A673 (cell line): ENCODE results near the gene ACOT11. TPM values are rescaled to one million over a fixed set of nuclear protein-coding genes. Genes with fewer than 3 reads are reported as not detected.
"Not testable (repeated sequence)": the region's sequence is repeated elsewhere in the genome, so short reads cannot be mapped to it uniquely, and the experiment has no call there.

Experiments used
- BruUV-seq: library from RNA; stranded (reverse); fragments of 400-500 nt; replicated peaks from 2 replicates; lab custom pipeline; 2021; lab: Mats Ljungman, UMichigan
- CTCF ChIA-PET: fragments of 300-600 bp; sonication (Branson Sonifier 250); formaldehyde crosslinking; loops from one replicate; lab custom pipeline; 2022; ENCODE audit warnings: antibody characterized with exemption; lab: Charles Lee
- POLR2A ChIA-PET: fragments of 300-600 bp; sonication (Branson Sonifier 250); formaldehyde crosslinking; loops from one replicate; lab custom pipeline; 2022; ENCODE audit warnings: antibody characterized with exemption; ENCODE audit not compliant: low non-redundant PET; lab: Charles Lee
- DNase-seq: peaks from one replicate; pipeline ENCODE4 v3.0.0-alpha.2; 2015; ENCODE audit warnings: low spot score
- H3K27ac ChIP-seq: fragments of 200-600 bp; sonication (generic); 2 replicates; pipeline ENCODE4 v1.5.1; 2016; ENCODE audit warnings: mixed run types, low read depth, mild to moderate bottlenecking, mixed read lengths, antibody characterized with exemption, low read length; ENCODE audit not compliant: poor library complexity, severe bottlenecking
- H3K27me3 ChIP-seq: fragments of 200-600 bp; sonication (generic); replicated peaks from 2 replicates; pipeline ENCODE4 v1.6.1; 2017; ENCODE audit warnings: mixed run types, low read depth, mild to moderate bottlenecking, mixed read lengths, antibody characterized with exemption, low read length; ENCODE audit not compliant: insufficient read depth, poor library complexity
- H3K36me3 ChIP-seq: fragments of 200-600 bp; sonication (generic); 2 replicates; pipeline ENCODE4 v1.6.1; 2016; ENCODE audit warnings: mixed run types, mild to moderate bottlenecking, mixed read lengths, antibody characterized with exemption, low read length; ENCODE audit not compliant: insufficient read depth, poor library complexity, severe bottlenecking
- H3K4me1 ChIP-seq: fragments of 200-600 bp; sonication (generic); 2 replicates; pipeline ENCODE4 v1.6.1; 2017; ENCODE audit warnings: mixed run types, mild to moderate bottlenecking, mixed read lengths, antibody characterized with exemption, low read length; ENCODE audit not compliant: insufficient read depth, poor library complexity, severe bottlenecking
- H3K4me3 ChIP-seq: fragments of 200-600 bp; sonication (generic); 2 replicates; pipeline ENCODE4 v1.5.1; 2016; ENCODE audit warnings: low read depth, mixed run types, mild to moderate bottlenecking, mixed read lengths, low read length; ENCODE audit not compliant: poor library complexity, severe bottlenecking
- H3K9me3 ChIP-seq: fragments of 200-600 bp; sonication (generic); 2 replicates; pipeline ENCODE4 v1.6.1; 2016; ENCODE audit warnings: mixed run types, low read depth, mild to moderate bottlenecking, mixed read lengths, antibody characterized with exemption, low read length; ENCODE audit not compliant: poor library complexity, severe bottlenecking
- EZH2 ChIP-seq: fragments of 200-600 bp; sonication (generic); IDR thresholded peaks from 2 replicates; pipeline ENCODE4 v1.6.1; 2017; ENCODE audit warnings: borderline replicate concordance, low read depth, mild to moderate bottlenecking, mixed read lengths, antibody characterized with exemption, low read length; ENCODE audit not compliant: poor library complexity, severe bottlenecking
- intact Hi-C: fragments of 100-400 bp; cut with micrococcal nuclease; formaldehyde crosslinking; loops from one replicate; pipeline ENCODE4 v1.10.0; 2022; ENCODE audit not compliant: unreplicated experiment
- total RNA-seq: library from RNA; stranded (reverse); gene quantifications from 2 replicates; pipeline ENCODE4 v1.2.3, GENCODE V29; 2021
- TF ChIP-seq, protein P1 (sequence below): fragments of 300-800, 200-600 bp; sonication (generic); conservative IDR thresholded peaks from 2 replicates; pipeline ENCODE4 v1.5.1; 2017; ENCODE audit warnings: low read depth, mild to moderate bottlenecking, antibody characterized with exemption, low read length, moderate library complexity, mixed read lengths

The ACOT11 gene
- total RNA-seq, 1 experiment from 2014 or later = 5.6 TPM

DNA sequence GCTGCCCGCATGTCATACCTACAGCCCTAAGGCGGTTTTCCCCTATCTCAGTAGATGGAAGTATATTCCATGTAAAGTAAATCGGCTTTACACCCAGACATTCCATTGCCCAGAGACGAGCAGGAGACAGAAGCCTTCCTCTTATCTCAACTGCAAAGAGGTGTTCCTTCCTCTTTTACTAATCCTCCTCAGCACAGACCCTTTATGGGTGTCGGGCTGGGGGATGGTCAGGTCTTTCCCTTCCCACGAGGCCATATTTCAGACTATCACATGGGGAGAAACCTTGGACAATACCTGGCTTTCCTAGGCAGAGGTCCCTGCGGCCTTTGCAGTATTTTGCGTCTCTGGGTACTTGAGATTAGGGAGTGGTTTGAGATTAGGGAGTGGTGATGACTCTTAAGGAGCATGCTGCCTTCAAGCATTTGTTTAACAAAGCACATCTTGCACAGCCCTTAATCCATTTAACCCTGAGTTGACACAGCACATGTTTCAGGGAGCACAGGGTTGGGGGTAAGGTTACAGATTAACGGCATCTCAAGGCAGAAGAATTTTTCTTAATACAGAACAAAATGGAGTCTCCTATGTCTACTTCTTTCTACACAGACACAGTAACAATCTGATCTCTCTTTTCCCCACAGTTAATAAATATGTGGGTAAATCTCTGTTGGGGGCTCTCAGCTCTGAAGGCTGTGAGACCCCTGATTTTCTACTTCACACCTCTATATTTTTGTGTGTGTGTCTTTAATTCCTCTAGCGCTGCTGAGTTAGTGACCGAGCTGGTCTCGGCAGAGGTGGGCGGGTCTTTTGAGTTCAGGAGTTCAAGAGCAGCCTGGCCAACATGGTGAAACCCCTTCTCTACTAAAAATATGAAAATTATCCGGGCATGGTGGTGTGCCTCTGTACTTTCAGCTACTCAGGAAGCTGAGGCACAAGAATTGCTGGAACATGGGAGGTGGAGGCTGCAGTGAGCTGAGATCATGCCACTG, 88.7 kb downstream of the ACOT11 start:
- DNase-seq, BruUV-seq, POLR2A ChIA-PET, H3K4me3 ChIP-seq, H3K27ac ChIP-seq, H3K9me3 ChIP-seq, H3K27me3 ChIP-seq, H3K36me3 ChIP-seq, intact Hi-C loops, CTCF ChIA-PET, H3K4me1 ChIP-seq: not testable (repeated sequence)

DNA sequence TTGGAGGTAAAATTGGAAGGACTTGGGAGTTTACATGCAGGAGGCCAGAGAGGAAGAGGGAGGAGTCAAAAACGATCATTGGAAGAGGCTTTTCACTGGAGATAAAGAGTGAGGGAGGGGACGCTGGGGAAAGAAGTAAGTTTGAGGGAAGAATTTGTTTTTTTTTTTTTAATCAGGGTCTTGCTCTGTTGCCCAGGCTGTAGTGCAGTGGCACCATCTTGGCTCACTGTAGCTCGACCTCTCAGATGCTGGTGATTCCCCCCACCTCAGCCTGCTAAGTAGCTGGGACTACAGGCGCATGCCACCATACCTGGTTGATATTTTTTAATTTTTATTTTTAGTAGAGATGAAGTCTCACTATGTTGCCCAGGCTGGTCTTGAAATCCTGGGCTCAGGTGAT, 92.3 kb downstream of the ACOT11 start:
- BruUV-seq = no TSS peak
- POLR2A ChIA-PET = no interaction called here

DNA sequence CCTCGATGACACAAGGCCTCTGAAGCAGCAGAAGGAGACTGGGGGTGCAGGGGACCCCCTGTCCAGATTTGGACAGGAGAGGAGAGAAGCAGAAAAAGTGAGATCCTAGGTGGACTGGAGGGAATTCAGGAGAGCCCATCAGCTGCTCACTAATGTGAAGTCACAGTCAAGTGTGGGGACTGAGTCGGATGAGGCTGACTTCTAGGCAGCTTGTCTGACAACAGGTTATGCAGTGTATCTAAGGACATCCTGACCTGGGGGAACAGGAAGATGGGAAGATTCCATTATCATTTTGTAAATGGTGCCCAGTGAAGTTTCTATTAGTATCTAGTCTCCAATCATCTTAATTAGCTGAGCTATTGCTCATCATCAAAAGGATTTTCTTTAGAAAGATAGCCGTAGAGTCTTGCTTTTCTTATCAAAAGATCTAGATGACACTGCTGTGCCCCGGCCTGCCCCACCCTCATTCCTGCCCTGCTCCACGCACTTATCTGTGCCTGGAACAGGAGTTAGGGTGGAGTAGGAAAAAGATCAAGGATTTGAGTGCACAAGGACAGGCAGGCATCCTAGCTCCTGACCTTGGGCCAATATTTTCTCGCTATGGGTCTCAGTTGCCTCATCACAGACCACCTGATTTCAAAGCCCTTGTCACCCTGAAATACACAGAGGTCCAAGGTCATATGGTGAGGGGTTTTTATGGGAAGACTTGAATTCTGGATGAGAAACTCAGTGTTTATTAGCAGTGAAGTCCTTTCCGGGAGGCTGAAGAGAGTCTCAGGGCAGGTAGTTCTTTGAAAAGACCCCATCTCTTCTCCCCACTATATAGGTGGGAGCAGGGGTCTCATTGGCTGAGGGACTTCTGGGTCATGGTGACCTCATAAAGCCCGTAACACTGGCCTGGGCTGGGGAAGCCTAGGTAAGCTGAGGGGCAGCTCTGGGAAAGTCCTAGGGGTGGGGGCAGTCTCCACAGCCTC, 93.1 kb downstream of the ACOT11 start, which contains the start of gene MROH7:
Gene MROH7 (plus strand): TSS at position 924 of the 974 bp plus-strand sequence. CDS start 11,141 bp downstream, outside the sequence.
- Histone ChIP-seq H3K27ac (no peak within 1 kb of the TSS), H3K36me3 (no peaks in the 10 kb centered on the region), H3K4me3 (no peak within 1 kb of the TSS), H3K4me1 (no peaks in the 10 kb centered on the region), H3K27me3 (peaks cover under 1% of the 10 kb centered on the region), H3K9me3 (peaks cover 15% of the 10 kb centered on the region)
- intact Hi-C loops = no loop called here
- ChIA-PET CTCF (no interaction called here), POLR2A (no interaction called here)
- BruUV-seq = no TSS peak
- no peak for DNase-seq
- TF ChIP-seq, protein P1, sequence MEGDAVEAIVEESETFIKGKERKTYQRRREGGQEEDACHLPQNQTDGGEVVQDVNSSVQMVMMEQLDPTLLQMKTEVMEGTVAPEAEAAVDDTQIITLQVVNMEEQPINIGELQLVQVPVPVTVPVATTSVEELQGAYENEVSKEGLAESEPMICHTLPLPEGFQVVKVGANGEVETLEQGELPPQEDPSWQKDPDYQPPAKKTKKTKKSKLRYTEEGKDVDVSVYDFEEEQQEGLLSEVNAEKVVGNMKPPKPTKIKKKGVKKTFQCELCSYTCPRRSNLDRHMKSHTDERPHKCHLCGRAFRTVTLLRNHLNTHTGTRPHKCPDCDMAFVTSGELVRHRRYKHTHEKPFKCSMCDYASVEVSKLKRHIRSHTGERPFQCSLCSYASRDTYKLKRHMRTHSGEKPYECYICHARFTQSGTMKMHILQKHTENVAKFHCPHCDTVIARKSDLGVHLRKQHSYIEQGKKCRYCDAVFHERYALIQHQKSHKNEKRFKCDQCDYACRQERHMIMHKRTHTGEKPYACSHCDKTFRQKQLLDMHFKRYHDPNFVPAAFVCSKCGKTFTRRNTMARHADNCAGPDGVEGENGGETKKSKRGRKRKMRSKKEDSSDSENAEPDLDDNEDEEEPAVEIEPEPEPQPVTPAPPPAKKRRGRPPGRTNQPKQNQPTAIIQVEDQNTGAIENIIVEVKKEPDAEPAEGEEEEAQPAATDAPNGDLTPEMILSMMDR = no peak
- TF ChIP-seq EZH2 = no peak

More for the DNA sequence above, 92.3 kb downstream of the ACOT11 start:
- intact Hi-C loops = no loop called here
- Histone ChIP-seq H3K27me3 (no peaks in the 10 kb centered on the region), H3K4me1 (no peaks in the 10 kb centered on the region), H3K27ac (no peak overlapping the region), H3K4me3 (no peak overlapping the region), H3K9me3 (peaks cover 15% of the 10 kb centered on the region), H3K36me3 (no peaks in the 10 kb centered on the region)
- CTCF ChIA-PET = no interaction called here
- DNase-seq = no peak
- TF ChIP-seq, protein P1 = no peak
- no peak for TF ChIP-seq EZH2
